Esophagus muscularis mucosa (tissue), 4 donors: ENCODE results near the gene PARD3B.

Source experiments
- CTCF ChIP-seq, 3 experiments: fragments of 200-600 bp in 2 of 3; fragments of 450-650 bp in 1 of 3; sonication (generic) in 2 of 3; IDR thresholded peaks; one replicate each; pipeline ENCODE4 v1.5.1; 2017 to 2019; ENCODE audit warnings: antibody characterized with exemption in 3 of 3, mild to moderate bottlenecking in 2 of 3, moderate library complexity in 1 of 3
- EP300 ChIP-seq: sonication (generic); formaldehyde crosslinking; IDR thresholded peaks from one replicate; pipeline ENCODE4 v1.6.1; 2017; ENCODE audit warnings: antibody characterized with exemption
- POLR2A ChIP-seq: fragments of 450-650 bp; IDR thresholded peaks from one replicate; pipeline ENCODE4 v1.6.1; 2017; ENCODE audit warnings: antibody characterized with exemption, moderate library complexity, mild to moderate bottlenecking, low read depth
- POLR2AphosphoS5 ChIP-seq, 2 donors: sonication (generic); formaldehyde crosslinking; IDR thresholded peaks; one replicate each; pipeline ENCODE4 v1.6.1; 2017; ENCODE audit warnings: antibody characterized with exemption in 2 of 2

GRCh38 chr2:205346649-205347048, 801.4 kb downstream of the PARD3B start:
- TF ChIP-seq CTCF (IDR thresholded peaks at IDR 0.05) (no peak), POLR2A (no peak), POLR2AphosphoS5 (IDR thresholded peaks at IDR 0.05) (no peak), EP300 (no peak)
